WERI-Rb-1 (cell line): ENCODE results near the gene PDCL3.

Source experiments
- DNase-seq: peaks from one replicate; pipeline ENCODE4 v3.0.0-alpha.2; 2020
- H3K27ac ChIP-seq: fragments of 250-450 bp; sonication (Bioruptor Pico); 2 replicates; pipeline ENCODE4 v1.5.1; 2020; ENCODE audit warnings: mild to moderate bottlenecking, moderate library complexity
- H3K27me3 ChIP-seq: fragments of 250-450 bp; sonication (Bioruptor Pico); 2 replicates; pipeline ENCODE4 v1.5.1; 2021; ENCODE audit warnings: mild to moderate bottlenecking, low read depth, moderate library complexity; ENCODE audit not compliant: insufficient read depth, severe bottlenecking
- H3K36me3 ChIP-seq: fragments of 250-450 bp; sonication (Bioruptor Pico); 2 replicates; pipeline ENCODE4 v1.5.1; 2020; ENCODE audit warnings: mild to moderate bottlenecking, moderate library complexity
- H3K4me3 ChIP-seq: 2 replicates; pipeline ENCODE4 v1.5.1; 2011; ENCODE audit warnings: low read depth, mild to moderate bottlenecking, control low read depth, low read length
- H3K9me3 ChIP-seq: fragments of 250-450 bp; sonication (Bioruptor Pico); 2 replicates; pipeline ENCODE4 v1.5.1; 2021; ENCODE audit warnings: mild to moderate bottlenecking, moderate library complexity; ENCODE audit not compliant: severe bottlenecking
- TF ChIP-seq, protein P1 (sequence below): IDR thresholded peaks from 2 replicates; pipeline ENCODE4 v1.5.1; 2011; ENCODE audit warnings: low read depth, mild to moderate bottlenecking, control low read depth, inconsistent platforms, low read length

The PDCL3 gene

DNA sequence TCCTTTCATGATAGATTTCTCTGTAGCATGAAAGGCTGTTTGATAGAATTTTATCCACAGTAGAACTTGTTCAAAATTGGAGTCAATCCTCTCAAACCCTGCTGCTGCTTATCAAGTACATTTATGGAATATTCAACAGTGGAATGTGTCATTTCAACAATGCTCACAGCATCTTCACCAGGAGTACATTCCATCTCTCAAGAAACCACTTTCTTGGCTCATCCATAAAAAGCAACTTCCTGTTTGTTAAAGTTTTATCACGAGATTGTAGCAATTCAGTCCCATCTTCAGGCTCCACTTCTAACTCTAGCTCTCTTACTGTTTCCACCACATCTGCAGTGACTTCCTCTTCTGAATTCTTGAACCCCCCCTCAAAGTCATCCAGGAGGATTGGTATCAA lies 29.4 kb downstream of the PDCL3 start:
- TF ChIP-seq, protein P1, sequence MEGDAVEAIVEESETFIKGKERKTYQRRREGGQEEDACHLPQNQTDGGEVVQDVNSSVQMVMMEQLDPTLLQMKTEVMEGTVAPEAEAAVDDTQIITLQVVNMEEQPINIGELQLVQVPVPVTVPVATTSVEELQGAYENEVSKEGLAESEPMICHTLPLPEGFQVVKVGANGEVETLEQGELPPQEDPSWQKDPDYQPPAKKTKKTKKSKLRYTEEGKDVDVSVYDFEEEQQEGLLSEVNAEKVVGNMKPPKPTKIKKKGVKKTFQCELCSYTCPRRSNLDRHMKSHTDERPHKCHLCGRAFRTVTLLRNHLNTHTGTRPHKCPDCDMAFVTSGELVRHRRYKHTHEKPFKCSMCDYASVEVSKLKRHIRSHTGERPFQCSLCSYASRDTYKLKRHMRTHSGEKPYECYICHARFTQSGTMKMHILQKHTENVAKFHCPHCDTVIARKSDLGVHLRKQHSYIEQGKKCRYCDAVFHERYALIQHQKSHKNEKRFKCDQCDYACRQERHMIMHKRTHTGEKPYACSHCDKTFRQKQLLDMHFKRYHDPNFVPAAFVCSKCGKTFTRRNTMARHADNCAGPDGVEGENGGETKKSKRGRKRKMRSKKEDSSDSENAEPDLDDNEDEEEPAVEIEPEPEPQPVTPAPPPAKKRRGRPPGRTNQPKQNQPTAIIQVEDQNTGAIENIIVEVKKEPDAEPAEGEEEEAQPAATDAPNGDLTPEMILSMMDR = no peak
- Histone ChIP-seq H3K9me3 (no peaks in the 10 kb centered on the region), H3K27me3 (no peaks in the 10 kb centered on the region), H3K27ac (no peak overlapping the region), H3K36me3 (no peaks in the 10 kb centered on the region), H3K4me3 (no peak overlapping the region)
- no peak for DNase-seq

DNA sequence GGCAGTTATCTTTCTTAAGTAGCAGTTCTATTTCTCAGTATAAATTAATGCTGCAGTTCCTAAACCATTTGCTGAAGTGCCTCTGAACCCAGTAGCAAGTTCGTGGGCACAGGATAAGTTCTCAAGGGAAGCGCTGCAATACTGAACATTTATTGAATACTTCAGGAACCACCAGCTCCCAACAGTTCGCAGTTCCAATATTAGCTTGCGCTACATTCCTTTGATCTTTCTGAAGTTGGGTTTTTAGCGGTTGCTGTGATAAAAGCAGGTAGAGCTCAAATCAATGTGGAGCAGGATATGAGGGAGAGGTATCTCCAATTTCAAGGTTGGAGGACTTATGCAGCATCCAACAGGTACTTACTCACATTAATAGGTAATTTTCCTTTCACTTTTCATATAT lies 33.7 kb downstream of the PDCL3 start:
- H3K4me3 ChIP-seq = no peak overlapping the region
- no peak for DNase-seq
- H3K9me3 ChIP-seq = no peaks in the 10 kb centered on the region
- H3K27ac ChIP-seq = no peak overlapping the region
- TF ChIP-seq, protein P1 = no peak
- H3K36me3 ChIP-seq = no peaks in the 10 kb centered on the region
- no peaks in the 10 kb centered on the region for H3K27me3 ChIP-seq

DNA sequence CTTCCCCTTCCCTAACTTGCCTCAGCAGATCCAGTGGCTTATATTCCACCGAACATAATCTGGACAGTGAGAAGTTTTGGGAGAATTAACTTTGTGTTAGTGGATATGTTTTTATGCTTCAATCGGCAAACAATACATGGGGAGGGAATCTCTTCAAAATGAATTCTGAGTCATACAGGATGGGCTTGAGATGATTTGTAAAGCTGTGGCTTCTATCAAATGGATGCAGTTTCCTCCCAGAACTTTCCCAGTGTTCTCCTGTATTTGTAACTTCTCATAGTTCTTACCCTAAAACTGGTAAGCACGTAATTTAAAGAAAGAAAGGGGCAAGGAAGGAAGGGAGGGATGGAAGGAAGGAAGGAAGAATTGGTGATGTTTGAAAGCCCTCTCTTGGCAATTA lies 36.8 kb downstream of the PDCL3 start:
- TF ChIP-seq, protein P1 = no peak
- no peak for DNase-seq
- H3K9me3 ChIP-seq = no peaks in the 10 kb centered on the region
- no peaks in the 10 kb centered on the region for H3K36me3 ChIP-seq
- no peaks in the 10 kb centered on the region for H3K27me3 ChIP-seq
- no peak overlapping the region for H3K27ac ChIP-seq
- H3K4me3 ChIP-seq = no peak overlapping the region

DNA sequence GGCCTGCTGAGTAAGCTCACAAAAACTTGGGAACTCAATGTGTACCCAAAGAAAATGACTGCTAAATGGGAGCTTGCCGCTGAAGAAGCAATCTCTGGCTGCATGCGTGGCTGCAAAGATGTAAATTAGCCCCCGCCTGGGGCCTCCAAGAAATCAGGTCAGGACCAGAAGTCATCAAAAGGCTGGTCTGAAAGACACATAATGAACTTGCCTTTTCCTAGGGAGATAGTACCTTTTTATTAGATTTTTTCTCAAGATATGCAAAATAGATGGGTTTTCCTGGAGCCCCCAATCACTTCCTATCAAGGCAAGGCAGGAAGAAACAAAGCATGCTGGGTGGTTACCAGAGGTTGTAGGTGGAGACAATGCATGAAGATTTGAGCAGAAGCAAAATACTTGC lies 38.9 kb downstream of the PDCL3 start:
- Histone ChIP-seq H3K27ac (no peak overlapping the region), H3K9me3 (no peaks in the 10 kb centered on the region), H3K27me3 (no peaks in the 10 kb centered on the region), H3K36me3 (no peaks in the 10 kb centered on the region), H3K4me3 (no peak overlapping the region)
- TF ChIP-seq, protein P1 = no peak
- DNase-seq = no peak

DNA sequence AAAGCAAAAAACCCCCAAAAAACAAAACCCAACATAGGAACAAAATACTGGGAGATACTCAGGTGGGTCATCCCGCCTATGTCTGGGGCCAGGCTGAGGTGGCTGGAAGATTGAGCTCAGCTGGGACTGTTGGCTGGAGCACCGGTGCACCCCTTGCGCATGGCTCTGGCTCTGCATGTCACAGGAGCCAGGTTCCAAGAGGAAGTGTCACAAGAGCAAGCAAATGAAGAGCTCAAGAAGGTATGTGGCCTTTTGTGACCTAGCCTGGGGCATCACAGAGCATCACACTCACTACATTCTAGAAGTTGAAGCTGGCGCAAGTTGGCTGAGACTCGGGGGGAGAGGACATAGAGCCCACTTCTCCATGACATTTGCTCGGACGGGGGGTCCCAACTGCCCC lies 40.6 kb downstream of the PDCL3 start:
- TF ChIP-seq, protein P1 = no peak
- Histone ChIP-seq H3K27ac (no peak overlapping the region), H3K36me3 (no peaks in the 10 kb centered on the region), H3K9me3 (no peaks in the 10 kb centered on the region), H3K4me3 (no peak overlapping the region), H3K27me3 (no peaks in the 10 kb centered on the region)
- no peak for DNase-seq

DNA sequence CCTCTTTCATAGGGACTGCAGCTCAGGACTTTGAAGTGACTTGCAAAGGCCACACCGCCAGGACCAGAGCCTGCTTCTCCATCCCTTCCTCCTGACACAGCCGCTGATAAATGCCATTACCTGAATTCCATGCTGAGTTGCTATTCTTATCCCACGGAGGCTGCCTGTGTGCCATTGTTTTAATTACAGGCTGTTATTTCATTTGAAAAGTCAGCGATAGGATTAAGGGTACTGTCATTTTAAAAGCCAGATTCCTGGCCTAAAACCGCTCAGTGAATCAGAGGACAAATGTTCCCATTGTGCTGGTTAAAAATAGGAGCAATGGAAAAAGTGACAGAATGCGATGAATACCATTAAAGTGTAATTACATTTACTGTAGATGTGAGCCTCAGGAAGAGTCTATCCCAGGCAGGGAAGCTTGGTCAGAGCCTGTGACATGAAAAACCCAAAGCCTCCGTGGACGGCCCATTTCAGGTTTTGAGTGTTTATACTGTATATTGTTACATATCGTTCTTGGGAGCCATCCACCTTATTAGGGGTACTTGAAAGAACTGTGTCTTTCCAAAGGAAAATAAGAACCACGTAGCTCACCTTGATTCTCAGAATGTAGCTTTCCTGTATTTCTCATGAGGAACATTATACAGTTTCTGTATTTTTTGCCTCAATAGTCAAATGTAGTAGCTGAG lies 41.3 kb downstream of the PDCL3 start:
- H3K36me3 ChIP-seq = no peaks in the 10 kb centered on the region
- TF ChIP-seq, protein P1 = no peak
- no peak for DNase-seq
- no peak overlapping the region for H3K4me3 ChIP-seq
- H3K9me3 ChIP-seq = no peaks in the 10 kb centered on the region
- no peaks in the 10 kb centered on the region for H3K27me3 ChIP-seq
- no peak overlapping the region for H3K27ac ChIP-seq
